Fibroblast of the conjunctiva (primary cell): ENCODE data around the gene TBC1D13.
"Not testable (repeated sequence)": the region's sequence is repeated elsewhere in the genome, so short reads cannot be mapped to it uniquely, and the experiment has no call there.

Source experiments
- DNase-seq: peaks from one replicate; pipeline ENCODE4 v3.0.0-alpha.2; 2010; ENCODE audit warnings: low read depth

The TBC1D13 gene

DNA sequence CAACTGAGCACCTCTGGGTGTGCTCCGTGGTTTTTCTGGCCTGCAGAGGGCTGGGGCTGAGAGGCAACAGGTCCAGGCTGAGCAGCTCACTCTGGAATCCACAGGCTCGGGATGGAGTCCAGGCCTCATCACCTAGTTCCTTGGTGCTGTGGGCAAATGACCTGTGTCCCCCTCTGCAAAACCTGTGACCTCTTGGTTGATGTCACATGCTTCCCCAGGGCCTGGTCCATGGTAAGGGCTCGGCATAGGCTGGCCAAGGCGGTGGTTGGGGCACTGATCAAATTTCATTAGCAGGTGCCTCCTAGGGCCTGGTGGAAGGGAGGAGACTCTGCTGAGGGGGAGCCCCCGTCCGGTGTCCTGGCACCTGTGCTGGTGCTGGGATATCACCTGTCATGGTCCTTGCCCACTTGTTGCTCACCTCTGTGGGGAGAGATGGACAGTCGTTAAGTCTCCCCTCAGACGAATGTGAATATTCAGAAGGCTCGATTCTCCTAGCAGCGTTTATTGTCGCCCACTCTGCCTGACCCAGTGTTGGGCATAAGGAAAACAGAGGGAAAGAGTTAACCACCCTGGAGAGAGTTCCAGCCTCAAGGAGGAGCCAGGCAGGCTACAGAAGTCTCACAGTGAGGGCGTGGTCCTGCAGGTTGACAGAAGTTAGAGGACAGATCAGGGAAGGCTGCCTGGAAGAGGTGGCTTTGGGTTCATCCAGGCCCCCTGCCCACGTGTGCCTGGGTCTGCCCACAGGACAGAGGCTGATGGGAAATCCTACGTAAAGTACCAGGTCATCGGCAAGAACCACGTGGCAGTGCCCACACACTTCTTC is 34.7 kb downstream of the TBC1D13 start:
- DNase-seq, result no peak

DNA sequence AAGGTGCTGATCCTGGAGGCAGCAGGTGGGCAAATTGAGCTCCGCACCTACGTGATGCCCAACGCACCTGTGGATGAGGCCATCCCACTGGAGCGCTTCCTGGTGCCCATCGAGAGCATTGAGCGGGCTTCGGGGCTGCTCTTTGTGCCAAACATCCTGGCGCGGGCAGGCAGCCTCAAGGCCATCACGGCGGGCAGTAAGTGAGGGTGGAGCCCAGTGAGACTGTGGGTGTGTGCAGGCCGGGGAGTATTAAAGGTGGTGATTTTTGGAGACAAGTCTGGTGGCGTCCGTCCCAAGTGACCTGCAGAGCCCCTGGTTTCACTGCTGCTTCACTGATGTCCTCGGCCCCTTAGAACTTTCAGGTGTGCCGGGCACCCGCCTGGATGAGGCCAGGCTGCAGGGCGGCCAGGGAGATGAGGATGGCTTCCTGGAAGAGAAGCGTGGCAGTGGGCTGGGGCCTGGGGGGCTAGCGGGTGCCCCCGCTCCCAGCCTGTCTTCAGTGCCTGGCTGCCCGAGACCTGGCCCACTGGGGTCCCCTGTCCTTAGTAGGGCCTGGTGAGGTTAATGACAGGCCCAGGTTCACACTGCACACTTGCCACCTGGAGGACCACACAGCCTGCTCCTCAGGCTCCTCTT is 35.5 kb downstream of the TBC1D13 start:
- DNase-seq, result no peak

DNA sequence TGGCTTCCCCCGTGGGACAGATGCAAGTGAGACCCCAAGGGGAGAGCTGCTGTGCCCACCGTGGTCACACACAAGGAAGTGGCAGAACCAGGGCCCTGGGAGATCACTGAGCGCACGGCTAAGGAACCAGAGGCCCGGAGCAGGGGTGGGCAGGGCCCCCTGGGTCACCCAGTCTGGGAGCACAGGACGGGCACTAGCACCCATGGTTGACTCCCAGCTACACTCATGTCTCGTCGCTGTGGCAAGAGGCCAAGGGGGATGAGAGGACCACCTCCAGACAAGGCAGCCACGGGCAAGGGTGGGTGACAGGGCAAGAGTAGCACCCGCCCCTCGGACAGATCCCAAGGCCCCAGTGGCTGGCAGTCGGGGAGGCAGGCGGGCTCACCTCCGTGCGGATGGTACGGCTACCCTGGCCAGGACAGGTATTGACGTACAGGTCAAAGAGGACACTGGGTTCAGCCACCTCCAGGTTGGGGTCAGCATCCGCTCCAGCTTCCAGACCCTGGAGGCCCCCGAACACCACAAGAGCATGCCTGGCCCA is 36.4 kb downstream of the TBC1D13 start:
- DNase-seq, result no peak

DNA sequence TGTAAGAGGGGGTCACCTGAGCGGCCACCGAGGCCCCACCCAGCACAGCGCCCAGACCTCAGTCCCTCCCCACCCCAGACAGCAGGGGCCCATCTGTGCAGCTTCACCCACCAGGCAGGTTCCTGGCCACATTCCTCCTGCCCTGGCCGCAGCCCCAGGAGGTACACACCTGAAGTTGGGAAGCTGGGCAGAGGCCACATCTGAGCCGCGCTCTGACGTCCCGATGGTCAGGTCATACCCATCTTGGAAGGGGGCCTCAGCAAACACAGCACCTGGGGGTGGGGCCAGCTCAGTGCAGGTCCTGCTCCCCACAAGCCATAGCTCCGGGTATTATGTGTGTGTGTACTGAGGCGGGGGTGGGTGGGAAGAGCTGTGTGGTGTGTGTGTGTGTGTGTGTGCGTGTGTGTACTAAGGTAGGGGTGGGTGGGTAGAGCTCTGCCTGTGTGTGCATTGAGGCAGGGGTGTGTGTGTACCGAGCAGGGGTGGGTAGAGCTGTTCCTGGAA is 36.9 kb downstream of the TBC1D13 start:
- no peak for DNase-seq

DNA sequence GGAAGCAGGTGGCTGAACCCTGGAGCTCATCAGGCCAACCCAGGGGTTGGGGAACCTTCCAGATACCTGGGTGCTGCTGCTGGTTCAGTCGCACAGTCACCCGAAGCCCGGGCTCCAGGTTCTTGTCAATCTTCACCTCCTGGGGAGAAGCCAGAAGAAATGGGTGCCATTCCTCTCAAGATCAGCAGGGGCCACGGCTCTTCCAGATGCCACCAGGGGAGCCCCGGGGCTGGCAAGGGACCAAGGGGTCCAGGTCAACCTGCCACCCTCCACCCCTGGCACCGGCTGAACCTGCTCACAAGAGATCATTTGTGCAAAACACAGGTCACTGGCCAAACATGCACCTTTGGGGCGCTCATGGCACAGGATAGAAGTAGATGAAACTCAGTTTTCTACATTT is 37.9 kb downstream of the TBC1D13 start:
- DNase-seq, result no peak

DNA sequence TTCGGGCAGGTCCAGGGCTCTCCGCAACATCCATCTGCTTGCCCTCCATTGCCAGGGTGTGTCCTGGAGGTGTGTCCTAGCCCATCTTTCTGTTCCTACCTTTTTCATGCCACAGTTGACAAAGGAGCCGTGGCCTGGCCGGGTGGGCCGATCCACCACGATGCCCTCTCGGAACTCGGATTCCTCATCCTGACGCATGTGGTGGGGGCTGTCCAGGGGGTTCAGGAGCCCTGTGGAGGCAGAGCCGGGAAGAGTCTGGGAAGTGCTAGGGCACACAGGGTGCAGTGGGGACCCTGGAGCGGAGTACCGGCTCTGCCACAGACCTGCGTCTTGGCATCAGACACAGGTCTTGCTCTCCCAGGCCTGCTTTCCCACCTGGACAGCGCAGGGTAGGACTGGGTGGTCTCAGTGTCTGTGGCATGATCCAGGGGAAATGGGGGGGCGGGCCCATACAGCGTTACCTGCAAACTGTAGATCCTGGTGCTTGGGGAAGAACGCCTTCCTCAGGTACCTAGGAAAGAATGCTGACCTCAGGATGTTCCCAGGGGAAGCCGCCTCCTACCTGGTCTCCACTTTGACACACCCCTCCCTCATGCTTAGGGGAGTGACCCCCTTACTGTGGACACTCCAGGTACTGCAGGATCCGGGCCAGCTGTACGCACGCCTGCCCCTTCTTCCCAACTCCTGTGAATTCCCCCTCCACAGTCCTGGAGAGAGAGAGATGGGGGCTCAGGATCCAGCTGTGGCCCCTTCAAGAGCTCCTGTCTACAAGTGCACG is 39.1 kb downstream of the TBC1D13 start:
- DNase-seq, result no peak

DNA sequence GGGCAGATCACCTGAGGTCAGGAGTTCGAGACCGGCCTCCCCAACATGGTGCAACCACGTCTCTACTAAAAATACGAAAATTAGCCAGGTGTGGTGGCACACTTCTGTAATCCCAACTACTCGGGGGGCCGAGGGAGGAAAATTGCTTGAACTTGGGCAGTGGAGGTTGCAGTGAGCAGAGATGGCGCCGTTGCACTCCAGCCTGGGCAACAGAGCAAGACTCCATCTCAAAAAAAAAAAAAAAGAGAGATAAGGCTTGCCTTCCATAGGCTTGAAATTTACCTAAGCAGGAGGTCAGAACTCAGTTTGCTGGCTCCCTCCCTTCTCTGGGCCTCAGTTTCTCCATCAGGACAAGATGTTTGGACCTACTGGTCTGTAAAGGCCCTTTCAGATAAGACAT is 41.2 kb downstream of the TBC1D13 start:
- DNase-seq, result no peak

DNA sequence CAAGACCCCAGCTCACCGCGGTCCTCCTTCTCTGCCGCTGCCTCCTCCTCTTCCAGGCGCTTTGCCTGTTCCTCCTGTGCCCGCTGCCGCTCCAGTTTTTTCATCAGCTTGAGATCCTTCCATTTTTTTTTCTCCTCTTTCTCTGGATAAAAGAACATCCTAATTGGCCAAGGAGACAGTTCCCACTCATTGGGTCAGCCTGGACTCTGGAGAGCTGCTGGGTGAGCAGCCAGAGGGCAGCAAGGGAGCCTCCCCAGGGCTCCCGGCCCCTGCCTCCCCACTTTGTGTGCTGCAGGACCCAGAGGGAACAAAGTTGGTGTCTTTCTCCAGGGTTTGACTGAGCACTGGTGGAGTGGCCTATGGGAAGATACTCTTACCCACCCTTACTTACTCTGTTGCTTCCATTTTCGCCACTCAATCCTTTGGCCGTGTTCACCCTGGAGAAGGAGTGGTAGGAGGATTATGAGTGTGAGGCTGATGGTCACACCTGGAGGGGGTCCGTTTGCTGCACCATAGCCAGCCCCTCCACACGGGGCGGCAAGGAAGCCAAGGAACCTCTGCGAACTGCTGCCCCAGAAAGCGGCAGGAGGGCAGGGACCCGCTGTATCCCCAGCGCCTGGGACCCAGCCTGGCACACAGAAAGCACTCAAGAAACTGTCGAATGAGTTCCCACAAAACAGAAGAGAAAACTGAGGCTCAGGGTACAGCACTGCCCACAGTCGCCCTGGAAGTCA is 41.8 kb downstream of the TBC1D13 start:
- DNase-seq, result no peak

DNA sequence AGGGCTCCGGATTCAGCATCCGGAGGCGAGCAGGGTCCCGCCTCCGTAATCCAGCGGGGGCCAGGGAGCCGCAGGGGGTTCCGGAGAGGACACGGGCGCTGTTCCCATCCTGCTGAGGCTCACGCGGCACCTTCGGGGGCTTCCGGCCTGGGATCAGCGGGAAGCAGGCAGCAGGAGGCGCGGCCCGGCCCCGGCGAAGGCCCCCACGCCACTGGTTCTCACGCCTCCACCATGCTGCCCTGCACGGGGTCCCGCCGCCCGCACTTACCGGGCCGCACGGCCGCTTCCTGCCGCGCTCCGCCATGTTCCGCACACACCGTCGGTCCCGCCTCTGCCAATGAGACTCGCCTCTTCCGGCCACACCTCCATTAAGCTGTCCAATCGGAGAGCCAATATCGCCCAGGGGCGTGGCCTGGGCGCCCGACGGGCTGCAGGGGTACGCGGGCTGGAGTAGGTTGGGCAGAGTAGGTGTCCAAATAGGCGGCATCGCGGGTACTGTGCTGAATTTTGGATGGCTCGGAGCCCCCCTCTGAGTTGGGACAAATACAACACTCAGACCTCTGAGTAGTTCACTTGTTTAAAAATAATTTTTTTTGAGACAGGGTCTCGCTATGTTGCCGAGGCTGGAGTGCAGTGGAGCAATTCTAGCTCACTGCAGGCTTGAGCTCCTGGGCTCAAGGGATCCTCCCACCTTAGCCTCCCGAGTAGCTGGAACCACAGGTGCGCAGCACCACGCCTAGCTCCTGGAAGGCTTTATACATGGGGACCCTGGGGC is 42.6 kb downstream of the TBC1D13 start, which contains the start of gene SPOUT1:
TSS of gene SPOUT1 (minus strand) at position 318 of the 775 bp plus-strand sequence. CDS start at position 304, 14 bp downstream.
- peak; percentile 79 for DNase-seq

DNA sequence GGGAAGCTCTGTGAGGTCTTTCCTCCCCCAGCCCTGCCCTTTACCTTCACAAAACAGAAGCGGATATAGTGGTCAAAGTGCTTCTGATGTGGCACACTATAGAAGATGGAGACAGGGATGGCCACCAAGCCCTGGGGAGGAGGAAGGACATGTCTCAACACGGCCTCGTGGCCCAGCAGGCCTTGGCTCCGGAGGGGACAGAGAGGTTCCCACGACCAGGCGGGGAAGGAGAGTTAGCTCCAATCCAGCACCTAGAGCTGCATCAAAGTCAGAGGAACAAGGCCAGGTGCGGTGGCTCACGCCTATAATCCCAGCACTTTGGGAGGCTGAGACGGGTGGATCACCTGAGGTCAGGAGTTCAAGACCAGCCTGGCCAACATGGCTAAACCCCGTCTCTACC is 46.6 kb downstream of the TBC1D13 start:
- DNase-seq, result no peak

DNA sequence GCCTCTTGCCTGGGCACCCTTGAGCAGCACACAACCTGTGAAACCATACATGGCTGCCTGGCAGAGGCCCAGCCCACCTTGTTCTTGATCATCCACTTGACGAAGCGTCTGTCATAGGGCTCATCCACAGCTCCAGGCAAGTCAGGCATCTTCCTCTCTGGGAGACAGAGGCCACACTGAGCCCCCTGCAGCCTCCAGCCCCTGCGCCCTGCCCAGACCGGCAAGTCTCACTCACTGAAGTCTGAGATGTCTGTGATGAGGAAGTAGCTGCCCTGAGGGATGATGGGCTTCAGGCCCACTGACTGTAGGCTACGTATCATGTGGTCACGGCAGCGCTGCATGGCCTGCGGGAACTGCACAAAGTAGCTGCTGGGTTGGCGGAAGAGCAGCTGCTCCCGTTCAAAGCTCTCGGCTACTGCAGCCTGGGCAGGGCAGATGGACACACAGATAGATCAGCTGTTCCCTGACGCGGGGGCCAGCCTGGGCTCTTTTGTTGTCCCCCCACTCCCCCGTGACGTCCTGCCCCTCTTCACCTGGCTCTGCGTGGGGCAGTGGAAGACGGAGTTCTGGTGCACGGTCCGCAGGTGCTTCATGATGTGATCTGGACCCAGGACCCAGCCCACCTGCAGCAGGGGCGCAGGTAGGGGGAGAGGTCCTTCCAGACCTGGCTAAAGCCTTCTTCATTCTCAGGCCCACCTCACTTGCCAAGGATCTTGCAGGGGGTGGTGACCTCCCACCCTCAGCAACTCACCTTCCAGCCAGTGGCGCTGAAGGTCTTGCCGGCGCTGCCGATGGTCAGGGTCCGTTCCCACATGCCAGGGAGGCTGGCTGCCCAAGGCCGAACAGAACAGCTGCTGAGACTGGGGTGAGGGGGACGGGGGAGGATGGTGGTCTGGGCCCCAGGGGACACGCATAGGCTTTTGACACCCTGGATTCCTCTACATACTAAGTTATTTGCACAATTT is 48.5 kb downstream of the TBC1D13 start:
- no peak for DNase-seq

DNA sequence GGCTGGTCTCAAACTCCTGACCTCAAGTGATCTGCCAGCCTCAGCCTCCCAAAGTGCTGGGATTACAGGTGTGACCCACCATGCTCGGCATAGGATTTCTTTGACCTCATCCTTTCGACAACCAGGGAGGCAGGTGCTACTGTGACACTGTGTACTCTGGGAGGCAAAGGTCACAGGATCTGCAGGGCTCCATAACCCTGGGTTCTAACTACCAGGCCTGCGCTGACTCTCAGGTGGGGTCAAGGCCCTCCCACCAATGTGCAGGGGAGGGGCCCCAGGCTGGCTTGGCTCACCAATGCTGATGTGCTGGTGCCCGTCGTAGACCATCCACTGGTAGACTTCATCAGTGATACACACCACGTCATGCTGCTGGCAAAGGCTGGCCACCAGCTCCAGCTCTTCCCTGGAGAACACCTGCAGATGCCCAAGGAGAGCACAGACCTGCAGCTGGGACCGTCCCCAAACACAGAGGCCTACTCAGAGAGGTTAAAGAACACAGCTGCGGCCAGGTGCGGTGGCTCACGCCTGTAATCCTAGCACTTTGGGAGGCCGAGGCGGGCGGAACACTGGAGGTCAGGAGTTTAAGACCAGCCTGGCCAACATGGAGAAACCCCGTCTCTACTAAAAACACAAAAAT is 49.6 kb downstream of the TBC1D13 start:
- no peak for DNase-seq

DNA sequence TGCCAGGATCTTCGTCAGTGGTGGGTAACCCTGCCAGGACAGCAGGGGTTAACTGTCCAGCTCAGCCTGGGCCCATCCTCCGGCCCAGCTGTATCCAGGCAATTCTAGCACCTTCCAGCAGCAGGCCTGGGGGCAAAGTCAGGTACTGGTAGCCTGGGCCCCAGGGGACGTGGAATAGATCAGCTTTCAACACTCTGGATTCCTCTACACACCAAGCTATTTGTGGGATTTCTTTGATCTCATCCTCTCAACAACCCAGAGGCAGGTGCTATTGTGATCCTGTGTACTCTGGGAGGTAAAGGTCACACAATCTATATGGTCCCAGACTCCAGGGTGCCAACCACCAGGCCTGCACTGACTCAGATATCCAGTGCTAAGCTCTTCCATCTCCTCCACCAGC is 51.3 kb downstream of the TBC1D13 start:
- DNase-seq, result no peak

DNA sequence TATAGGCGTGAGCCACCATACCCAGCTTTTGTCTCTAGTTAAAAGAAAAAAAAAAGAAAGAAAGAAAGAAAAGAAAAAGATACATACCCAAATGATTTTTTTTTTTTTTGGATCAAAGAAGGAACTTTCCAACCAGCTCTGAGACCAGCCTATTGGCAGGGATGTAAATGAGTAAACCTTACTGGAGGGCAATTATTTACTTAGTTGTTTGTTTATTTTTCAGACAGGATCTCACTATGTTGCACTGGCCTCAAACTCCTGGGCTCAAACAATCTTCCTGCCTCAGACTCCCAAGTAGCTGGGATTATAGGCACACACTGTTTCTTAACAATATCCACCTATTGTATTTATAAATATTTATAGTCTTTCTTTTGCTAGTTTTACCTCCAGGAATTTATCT is 53.5 kb downstream of the TBC1D13 start:
- DNase-seq, result no peak

DNA sequence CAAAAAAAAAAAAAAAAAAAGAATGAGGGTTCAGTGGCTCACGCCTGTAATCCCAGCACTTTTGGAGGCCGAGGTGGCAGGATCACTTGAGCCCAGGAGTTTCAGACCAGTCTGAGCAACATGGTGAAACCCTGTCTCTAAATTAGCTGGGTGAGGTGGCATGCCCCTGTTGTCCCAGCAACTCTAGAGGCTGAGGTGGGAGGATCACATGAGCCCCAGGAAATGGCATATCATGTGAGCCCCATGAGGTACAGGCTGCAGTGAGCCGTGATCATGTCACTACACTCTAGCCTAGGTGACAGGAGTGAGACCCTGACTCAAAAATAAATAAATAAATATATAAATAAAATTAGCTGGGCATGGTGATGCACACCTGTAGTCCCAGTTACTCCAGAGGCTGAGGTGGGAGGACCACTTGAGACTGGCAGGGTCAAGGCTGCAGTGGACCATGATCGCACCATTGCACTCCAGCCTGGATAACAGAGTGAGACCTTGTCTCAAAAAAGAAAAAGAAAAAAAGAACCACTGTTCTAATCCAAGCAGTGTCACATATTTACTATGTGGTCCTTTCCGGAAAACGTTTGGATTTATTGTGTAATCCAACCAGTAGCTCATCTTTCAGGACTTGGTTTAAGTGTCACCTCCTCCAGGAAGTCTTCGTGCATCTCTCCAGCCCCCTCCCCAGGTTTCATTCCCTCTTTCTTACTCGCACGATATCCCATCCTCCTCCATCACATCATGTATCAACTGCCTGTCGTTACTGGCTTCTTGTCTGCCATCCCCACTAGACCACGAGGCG is 54.8 kb downstream of the TBC1D13 start:
- DNase-seq, result no peak

DNA sequence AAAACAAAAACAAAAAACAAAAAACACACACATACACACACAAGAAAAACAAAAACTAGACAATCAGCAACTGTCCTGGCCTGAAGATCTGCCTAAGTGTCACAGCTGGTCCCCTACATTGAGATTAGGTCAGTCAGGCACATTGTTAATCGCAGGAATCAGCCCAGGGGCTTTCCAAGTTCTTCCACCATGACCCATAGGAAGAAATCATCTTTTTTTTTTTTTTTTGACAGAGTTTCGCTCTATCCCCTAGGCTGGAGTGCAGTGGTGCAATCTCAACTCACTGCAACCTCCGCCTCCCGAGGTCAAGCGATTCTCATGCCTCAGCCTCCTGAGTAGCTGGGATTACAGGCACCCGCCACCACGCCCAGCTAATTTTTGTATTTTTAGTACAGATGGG is 56.1 kb downstream of the TBC1D13 start:
- DNase-seq, result not testable (repeated sequence)

DNA sequence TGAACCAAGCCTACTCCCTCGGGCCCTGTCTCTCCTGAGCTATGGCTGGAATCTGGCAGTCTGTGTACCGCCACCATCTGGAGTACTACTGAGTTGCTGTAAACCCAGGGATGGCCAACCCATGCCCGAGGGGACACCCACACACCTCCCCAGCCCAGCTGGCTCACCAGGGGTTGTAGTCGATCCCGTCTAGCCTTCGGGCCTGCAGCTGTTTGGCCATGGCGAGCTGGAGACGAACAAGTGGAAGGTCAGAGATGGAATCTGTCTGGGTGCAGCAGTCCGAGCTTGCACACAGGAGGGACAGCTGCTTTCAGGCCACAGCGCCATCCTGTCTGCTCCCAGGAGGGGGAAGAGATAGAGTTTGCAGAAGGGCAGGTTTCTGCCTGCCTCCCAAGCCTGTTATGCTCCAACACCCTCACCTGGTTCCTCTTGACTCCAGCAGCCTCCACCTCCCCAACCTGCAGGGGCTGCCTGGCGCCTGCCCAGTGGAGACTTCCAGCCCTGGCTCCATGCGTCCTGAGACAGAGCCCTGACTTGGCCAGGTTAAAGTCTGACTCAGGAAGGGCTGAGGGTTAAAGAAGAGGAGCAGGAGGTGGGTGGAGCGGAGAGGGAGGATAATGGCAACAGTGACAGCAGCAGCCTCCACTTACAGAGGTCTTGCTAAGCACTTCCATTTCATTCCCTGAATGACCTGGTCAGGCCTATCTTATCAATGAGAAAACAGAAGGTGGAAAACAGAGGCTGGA is 58.3 kb downstream of the TBC1D13 start:
- no peak for DNase-seq

DNA sequence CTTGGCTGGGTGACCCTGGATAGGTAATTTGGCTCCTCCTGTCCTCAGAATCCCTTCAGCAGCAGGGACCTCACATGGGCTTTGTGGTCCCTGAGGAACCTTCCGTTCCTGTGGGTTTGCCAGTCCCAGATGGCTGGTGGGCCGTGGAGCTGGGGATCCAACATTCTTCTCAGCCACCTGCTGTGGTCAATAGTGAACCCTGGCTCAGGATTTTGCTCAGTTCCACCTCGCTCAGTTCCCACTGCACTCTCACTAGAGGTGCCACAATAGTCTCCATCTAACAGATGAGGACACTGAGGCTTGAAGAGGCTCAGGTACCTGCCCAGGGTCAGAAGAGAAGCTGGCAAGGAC is 59.6 kb downstream of the TBC1D13 start:
- no peak for DNase-seq
